DMS153 (cell line): ENCODE results near the gene PCNT.
"Not testable (repeated sequence)": the region's sequence is repeated elsewhere in the genome, so short reads cannot be mapped to it uniquely, and the experiment has no call there.

Experiments
- DNase-seq: peaks from one replicate; lab custom pipeline; 2025; lab: John Stamatoyannopoulos, UW

Gene PCNT

DNA sequence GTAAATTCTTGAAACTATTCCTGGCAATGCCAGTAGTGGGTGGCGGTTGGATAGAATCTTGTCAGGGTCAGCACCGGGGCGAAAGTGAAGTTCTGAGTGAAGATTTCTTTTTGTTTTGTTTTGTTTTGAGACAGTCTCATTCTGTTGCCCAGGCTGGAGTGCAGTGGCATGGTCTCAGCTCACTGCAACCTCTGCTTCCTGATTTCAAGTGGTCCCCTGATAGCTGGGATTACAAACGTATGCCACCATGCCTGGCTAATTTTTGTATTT, 33.3 kb downstream of the PCNT start:
- no peak for DNase-seq

DNA sequence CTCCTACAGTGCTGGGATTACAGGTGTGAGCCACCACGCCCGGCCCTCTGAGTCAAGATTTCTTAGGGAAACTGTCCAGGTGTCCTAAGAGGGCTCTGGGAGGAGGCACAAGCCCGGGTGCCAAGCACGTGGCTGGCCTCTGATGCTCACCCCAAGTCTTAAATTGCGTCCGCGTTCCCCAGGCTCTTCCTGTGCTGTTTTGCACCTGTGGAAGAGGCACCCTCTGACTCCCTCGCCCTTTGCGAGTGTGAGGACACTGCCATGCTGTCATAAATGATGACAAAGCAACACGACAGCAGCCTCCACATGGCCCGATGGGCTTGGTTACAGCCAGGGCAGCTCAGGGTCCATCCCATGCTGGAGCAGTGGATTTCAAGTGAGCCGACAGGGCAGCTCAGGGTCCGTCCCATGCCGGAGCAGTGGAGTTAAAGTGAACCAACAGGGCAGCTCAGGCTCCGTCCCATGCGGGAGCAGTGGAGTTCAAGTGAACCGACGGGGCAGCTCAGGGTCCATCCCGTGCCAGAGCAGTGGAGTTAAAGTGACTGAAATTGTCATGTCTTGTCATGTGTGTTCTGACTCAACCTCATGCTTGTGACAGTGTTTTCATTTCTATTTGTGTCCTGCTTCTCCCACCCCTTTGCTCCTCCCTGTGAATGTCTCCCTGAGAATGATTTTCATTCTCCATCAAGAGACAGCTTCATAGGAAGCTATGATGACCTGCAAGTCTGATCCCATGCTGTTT, 33.9 kb downstream of the PCNT start:
- DNase-seq: no peak

DNA sequence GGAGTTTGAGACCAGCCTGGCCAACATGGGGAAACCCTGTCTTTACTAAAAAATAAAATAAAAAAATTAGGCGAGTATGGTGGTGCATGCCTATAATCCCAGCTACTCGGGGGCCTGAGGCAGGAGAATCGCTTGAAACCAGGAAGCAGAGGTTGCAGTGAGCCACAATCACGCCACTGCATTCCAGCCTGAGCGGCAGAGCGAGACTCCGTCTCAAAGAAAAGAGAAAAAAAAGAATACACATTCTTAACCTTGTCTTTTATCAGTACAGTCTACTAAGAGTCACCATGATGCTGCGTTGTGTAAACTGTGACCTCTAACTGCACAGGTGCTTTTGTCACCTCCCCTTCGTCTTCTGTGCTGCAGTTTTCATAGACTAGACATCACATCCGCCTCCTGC, 37.2 kb downstream of the PCNT start:
- DNase-seq: no peak

DNA sequence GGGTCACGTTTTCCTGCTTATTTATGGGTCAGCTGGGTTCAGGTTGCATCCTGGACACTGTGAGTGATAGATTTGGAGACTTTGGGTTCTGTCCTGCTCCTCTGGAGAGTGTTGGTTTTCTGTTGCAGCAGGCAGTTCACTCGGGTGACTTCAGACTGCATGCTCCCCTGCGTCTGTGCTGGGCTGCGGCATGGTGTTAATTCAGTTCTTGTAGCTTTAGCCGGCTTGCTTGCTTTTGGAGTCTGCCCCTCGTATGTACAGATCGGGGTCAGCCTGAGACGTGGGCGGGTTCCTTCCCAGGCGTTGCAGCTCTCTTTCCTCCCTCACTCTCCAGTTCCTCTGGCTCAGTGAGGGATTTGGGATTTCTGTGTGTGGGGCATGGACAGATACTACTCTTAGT, 38.0 kb downstream of the PCNT start:
- DNase-seq: no peak

DNA sequence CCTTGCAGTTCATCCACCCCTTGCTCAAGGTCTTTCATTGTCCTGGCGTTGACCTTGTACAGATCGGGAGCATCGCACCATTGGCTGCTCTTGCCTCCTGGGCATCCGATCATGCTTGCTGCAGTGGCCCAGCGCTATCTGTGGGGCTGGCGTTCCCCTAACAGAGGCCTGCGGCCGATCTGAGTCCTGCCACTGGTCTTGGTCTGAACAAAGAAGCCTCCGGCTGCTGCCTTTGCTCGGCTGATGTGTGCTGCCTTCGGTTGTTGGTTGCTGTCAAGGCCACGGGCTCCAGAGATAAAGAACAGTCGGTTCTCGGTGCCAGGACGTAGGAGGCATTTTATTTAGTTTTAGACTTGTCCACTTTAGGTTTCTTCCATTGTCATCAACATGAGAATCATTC, 39.0 kb downstream of the PCNT start:
- DNase-seq: no peak

DNA sequence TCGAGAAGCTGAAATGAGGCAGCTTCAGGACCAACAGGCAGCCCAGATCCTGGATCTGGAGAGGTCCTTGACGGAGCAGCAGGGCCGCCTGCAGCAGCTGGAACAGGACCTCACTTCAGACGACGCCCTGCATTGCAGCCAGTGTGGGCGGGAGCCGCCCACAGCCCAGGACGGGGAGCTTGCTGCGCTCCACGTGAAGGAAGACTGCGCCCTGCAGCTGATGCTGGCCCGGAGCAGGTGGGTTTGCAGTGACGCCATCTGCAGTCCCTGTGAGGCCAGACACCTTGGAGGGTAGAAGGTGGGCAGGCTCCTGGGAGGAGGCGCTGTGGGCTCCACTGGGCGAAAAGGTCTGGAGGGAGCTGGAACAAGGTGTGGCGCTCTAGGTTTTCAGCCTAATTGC, 39.7 kb downstream of the PCNT start:
- DNase-seq: no peak

DNA sequence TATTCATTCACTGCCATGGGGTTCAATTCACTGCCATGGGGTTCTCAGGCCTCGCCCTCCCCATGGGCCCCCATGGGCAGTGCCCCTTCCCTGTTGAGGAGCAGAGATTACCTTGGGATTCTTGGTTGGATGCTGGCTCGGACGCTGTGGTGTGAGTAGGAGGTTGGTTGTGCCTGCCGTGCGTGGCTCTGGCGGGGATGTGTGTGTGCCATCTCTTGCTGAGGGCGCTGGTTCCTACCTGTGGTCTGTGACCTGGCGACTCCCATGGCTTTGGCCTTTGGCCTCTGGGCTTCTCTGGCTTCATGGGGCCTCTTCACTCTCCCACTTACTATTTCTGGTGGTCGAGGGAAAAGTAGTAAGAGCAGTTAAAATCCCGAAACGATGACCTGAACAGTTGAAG, 42.1 kb downstream of the PCNT start:
- DNase-seq: no peak

DNA sequence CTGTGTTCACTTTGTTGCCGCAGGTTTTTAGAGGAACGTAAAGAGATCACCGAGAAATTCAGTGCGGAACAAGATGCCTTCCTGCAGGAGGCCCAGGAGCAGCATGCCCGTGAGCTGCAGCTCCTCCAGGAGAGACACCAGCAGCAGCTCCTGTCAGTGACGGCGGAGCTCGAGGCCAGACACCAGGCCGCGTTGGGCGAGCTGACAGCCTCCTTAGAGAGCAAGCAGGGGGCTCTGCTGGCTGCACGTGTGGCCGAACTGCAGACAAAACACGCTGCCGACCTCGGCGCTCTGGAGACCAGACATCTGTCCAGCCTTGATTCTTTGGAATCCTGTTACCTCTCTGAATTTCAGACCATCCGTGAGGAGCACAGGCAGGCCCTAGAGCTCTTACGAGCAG, 42.6 kb downstream of the PCNT start:
- DNase-seq: no peak

DNA sequence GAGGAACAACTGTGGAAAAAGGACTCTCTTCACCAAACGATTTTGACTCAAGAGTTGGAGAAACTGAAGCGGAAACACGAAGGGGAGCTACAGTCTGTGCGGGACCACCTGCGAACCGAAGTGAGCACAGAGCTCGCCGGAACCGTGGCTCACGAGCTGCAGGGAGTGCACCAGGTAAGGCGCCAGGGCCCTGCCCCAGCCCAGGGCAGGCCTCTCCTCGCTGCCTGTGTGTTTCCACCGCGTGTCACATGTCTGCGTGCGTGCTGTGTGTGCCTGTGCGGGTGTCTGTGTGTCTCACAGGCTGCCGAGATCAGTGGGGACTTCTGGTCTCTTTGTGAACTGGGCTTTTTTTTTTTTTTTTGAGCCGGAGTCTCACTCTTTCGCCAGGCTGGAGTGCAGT, 43.0 kb downstream of the PCNT start:
- no peak for DNase-seq

DNA sequence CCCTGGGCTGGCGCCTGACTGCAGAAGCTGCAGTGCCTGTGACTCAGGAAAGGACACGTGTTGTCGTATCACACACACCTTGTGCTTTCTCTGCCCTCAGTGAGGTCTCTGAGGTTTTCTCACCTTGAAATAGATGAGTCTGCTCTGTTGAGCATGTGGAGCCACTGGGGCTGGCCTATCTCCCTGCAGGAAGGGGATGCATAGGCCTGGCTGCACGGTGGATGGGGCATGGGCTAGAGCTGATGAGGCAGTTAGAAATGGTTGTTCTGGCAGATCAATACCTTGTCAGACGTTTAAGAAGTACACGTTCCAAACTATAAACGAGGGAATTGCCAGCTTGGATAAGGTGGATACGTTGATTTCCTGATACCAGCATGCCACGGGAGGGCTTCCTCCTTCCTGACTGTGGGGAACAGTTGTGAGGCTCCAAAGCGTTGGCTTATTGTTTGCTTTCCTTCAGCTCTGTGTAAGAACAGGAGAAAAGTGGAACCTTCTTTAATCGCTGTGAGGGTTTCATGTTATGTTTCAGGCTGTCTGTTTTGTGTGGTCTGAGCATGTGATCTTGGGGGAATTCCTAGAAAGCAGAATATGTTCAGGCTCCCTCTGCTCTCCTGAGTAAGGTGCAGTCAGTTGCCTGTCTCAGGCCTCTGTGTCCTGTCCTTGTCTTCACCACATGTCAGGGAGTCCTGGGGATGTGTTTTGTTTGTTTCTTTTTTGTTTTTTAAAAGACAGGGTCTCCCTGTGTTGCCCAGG, 44.8 kb downstream of the PCNT start:
- DNase-seq: no peak

DNA sequence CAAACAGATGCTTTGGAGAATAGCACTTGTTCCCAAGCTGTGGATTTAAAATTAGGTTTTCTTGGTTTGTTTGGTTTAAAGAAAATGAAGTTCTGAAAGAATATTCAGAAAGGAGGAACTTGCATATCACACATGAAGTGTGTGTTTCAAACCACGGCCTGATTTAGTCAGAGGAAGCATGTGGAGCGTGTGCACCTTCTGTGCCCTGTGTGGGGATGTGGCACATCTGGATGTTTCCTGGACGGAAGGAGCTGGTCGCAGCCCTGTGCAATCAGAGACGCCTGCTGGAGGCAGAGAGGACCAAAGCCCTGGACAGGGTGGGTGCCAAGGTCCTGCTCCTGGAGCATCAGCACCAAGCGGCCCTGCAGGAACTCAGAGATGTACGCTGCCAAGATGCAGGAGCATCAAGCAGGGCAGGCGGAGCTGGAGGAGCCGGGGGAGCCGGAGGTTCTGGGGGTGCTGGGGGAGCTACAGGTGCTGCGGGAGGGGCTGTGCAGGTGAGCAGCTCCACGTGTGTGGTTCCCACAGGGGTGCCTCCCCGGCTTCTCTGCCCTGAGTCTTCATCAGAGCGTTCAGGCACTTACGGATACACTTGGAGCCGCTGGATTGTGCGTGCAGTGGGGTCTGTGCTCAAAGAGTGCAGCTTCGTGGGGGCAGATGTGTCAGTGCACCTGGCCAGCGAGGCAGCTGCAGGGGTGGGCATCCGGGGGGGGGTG, 45.7 kb downstream of the PCNT start:
- DNase-seq: no peak

DNA sequence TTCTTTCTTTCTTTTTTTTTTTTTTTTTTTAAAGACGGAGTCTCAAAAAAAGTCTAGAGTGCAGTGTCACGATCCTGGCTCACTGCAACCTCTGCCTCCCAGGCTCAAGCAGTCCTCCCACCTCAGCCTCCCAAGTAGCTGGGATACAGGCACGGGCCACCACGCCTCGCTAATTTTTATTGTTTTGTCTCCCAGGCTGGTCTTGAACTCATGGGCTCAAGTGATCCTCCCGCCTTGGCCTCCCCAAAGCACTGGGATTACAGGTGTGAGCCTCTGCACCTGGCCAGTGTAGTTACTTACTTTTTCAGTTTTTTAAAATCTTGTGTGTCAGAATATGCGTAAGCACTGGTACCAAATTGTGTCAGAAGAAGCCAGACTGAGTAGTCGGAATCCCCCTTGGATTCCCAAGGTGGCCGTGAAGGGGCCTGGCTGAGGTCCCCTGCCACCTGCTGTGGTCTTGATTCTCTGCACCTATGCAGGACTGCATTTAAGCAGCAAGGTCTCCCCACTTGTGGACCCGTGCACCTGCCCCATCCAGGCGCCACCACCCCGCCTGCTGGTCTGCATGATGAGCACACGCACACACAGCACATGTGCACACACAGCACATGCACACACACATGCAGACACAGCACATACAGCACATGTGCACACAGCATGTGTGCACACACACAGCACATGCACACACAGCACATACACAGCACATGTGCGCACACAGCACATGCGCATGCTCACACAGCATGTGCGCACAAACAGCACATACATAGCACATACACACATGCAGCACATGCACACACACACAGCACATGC, 47.5 kb downstream of the PCNT start:
- DNase-seq: no peak

DNA sequence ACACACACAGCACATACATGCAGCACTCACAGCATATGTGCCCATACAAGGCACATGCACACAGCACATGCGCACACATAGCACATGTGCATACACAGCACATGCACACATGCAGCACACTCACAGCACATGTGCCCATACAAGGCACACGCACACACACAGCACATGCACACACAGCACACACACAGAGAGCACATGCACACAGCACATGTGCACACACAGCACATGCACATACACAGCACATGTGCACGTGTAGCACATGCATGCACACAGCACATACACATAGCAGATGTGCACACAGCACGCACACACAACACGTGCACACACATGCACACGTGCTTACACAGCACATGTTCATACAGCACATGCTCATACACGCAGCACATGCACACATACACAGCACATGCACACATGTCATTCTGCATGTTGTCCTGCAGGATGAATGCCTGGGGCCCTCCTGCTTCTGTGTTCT, 48.1 kb downstream of the PCNT start:
- DNase-seq: no peak

DNA sequence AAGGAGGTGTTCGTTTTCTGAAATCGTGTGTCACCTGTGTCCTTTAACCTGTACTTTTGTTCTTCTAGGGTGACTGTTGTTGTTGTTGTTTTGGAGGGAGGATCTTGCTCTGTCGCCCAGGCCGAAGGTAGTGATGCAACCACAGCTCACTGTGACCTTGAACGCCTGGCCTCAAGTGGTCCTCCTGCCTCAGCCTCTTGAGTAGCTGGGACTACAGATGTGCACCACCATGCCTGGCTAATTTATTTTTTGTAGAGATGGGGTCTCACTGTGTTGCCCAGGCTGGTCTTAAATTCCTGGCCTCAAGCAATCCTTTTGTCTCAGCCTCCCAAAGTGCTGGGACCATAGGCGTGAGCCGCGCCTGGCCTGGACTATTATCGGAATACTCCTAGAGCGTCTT, 49.0 kb downstream of the PCNT start:
- not testable (repeated sequence) for DNase-seq

DNA sequence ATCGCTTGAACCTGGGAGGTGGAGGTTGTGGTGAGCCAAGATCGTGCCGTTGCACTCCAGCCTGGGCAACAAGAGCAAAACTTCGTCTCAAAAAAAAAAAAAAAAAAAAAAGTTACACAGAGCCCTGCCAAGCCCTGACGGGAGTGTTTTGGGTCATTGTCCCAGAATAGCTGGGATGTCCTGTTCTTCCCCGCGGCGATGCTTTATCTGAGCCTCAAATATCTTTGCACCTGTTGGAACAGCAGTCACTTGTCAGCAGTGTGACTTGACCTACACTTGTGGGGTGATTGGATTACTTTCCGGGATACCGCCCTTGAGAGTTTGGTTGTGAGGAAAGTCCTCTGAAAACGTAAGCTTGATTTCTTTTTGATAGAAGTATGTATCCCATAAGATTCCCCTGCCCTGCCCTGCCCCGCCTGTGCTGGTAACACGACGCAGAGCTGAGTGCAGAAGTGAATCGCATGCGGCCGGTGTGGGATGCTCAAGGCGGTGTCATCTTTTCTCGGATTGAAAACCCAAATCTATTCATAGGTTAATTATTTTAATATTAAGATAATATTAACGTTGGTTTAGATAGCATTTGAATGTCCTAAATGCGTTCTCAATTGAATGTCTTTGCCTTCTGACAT, 50.9 kb downstream of the PCNT start:
- no peak for DNase-seq

DNA sequence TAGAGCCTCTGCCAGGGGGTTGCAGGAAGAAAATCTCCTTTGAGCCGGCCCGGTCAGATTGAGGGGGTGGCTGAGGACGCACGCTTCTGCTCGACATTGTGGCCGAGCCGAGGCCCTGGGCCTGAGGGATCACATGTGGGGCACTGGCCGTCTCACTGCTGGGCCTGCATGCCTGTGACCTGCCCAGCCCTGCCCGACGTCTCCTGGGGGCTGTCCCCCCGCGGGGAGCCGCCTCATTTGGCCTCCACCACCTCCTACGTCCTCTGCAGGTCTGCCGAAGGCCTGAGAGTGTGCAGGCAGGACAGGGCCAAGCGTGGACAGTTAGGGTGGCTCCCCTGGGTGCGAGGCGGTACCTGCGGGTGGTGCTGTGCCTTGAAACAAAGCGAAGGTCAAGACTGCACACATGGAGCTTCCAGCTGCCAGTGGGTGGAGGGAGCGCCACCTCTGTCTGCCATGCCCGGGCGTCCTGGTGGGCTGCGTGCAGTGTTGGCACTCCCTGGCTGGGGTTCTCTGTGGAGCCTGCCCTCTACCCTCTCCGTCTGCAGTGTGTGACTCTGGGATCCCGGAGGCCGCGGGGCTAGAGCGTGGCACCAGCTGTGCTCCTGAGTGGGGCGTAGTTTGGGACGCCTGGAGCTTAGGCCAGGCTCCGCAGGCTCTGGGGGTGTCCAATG, 51.7 kb downstream of the PCNT start:
- no peak for DNase-seq

DNA sequence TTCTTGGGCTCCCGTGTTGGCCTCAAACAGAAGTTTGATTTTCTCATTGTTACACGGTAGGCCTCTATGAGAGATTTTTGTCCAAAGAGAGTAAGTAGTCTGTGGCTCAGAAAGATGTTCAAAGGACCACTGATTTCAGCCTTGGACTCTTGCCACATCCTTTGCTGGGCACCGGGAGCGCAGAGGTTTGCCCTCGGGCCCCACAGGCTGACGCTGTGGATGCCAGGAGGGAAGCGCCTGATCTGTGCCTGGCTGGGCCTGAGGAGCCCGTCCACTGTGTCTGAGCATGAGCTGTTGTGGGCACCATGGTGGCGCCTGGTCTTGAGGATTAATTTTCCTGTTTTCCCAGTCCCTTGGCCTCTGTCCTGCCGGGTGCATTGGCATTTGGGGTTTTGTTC, 52.3 kb downstream of the PCNT start:
- no peak for DNase-seq

DNA sequence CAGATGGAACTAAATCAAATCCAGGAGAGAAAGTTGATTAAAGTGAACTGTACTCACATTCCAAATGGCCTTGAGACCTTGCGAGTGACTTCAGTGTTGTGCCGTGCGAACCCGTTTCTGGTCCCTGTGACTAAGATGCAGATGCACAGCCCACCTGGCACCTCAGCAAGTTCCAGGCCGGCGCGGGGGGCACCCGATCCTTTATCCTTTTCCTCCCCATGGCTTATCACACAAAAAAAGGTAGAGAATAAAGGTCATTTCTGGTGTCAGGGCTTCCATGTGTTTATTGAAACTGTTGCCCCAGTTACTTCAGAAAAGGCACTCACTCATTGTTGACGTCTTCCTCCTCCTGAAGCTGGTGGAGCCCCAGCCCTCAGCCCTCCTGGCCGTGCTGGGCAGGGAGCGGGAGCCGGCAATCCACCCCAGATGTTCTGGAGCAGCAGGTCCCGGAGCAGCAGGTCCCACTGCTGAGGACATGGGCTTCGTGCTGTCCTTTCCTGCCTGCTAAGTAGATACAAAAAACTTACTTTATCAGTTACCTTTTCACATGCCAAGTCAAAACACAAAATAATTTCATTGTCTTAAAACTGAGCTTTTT, 53.0 kb downstream of the PCNT start:
- DNase-seq: no peak

DNA sequence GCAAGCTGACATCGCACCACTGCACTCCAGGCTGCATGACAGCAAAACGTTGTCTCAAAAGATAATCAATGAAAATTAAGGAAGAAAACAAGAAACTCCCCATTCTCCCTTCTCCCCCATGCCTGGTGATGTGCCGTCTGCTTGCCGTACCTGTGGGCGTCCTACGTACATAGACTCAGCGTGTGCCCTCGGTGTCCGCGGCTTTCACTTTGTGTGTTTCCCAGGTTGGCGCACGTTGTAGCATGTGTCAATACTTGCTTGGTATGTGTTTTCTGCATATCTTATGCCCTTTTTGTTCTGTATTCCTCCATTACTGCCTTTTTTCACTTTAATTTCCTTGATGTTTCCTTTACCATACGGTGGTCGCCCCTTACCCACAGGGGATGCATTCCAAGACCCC, 53.8 kb downstream of the PCNT start:
- no peak for DNase-seq

DNA sequence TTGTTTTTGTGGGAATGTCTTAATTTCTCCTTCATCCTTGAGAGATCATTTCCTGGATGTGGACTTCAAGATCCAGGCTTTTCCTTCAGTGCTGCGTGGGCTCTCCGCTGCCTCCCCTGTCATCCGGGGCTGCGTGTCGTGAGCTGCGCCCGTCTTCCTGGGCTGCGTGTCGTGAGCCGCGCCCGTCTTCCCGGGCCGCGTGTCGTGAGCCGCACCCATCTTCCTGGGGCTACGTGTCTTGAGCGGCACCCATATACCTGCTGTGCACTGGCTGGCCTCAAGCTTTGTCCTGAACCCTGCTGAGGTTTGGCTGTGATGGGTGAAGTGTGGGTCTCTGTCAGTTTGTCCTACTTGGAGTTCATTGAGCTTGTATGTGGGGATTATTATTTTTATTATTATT, 55.1 kb downstream of the PCNT start:
- DNase-seq: no peak

DNA sequence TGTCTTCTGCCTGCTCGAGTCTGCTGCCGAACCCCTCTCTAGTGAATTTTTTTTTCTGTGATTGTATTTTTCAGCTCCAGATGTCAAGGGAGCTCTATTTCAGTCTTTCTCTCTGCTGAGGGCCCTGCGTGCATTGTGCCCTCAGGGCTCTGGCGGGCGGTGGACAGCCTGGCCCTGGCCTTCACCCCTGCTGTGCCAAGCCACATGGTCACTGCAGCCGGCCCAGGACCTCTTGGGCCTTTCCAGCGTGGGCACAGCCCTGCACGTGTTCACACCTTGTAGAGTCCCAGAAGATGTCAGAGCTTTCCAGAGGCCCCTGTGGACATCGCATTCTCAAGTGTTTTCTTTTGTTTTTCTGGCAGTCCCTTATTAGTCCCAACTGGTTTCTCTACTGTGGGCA, 55.7 kb downstream of the PCNT start:
- DNase-seq: no peak
